K562 (cell line): Measurements from ENCODE around the gene TOX2. TPM values are rescaled to one million over a fixed set of nuclear protein-coding genes. Genes with fewer than 3 reads are reported as not detected.

Experiments
- ATAC-seq: fragments of 200-7000 bp; cut with Tn5 transposase; 3 replicates; pipeline ENCODE4 v1.9.1; 2020; ENCODE audit warnings: moderate library complexity
- BruUV-seq: library from RNA; stranded (reverse); fragments of 400-500 nt; replicated peaks from 2 replicates; lab custom pipeline; 2021; lab: Mats Ljungman, UMichigan
- CTCF ChIA-PET: fragments of 300-600 bp; formaldehyde crosslinking; extraction: SDS; loops from one replicate; lab custom pipeline; 2021; ENCODE audit warnings: low intra/inter-chr PET ratio; lab: Yijun Ruan, JAX
- POLR2A ChIA-PET: fragments of 300-600, 350-650 bp; sonication (Branson Sonifier 250); formaldehyde crosslinking; extraction: SDS; loops from one replicate; lab custom pipeline; 2021; ENCODE audit warnings: antibody characterized with exemption, inconsistent platforms; lab: Yijun Ruan, JAX
- DNase-seq, 4 experiments: peaks; one replicate each; pipeline versions ENCODE4 v3.0.0 to v3.0.0-alpha.2; 2011 to 2018; ENCODE audit warnings: low spot score in 3 of 4, mixed read lengths in 3 of 4; ENCODE audit errors: extremely low read depth in 1 of 4
- FAIRE-seq: peaks from 2 replicates; lab custom pipeline; 2011; peaks lifted over from hg19 to GRCh38; lab: Jason Lieb, UNC
- H2AFZ ChIP-seq: 2 replicates; pipeline ENCODE4 v1.6.0; 2011; ENCODE audit warnings: low read depth, low read length, control low read depth, inconsistent platforms
- H3K27ac ChIP-seq: fragments of 200-600 bp; 3 replicates; pipeline ENCODE4 v1.8.0; 2011; ENCODE audit warnings: low read depth, mild to moderate bottlenecking, control low read depth, inconsistent platforms, low read length, moderate library complexity, mixed read lengths; ENCODE audit errors: extremely low read depth
- H3K27me3 ChIP-seq, 2 experiments: fragments of 300-600 bp in 1 of 2; 2 replicates in 1 of 2; 3 replicates in 1 of 2; pipeline versions ENCODE4 v1.6.0 to v1.8.0; 2011; ENCODE audit warnings: inconsistent platforms in 2 of 2, low read length in 2 of 2, mild to moderate bottlenecking in 1 of 2, mixed read lengths in 1 of 2, moderate library complexity in 1 of 2; ENCODE audit not compliant: control insufficient read depth in 2 of 2, insufficient read depth in 2 of 2
- H3K36me3 ChIP-seq: fragments of 300-600 bp; 3 replicates; pipeline ENCODE4 v1.8.0; 2011; ENCODE audit warnings: mild to moderate bottlenecking, low read length, inconsistent platforms; ENCODE audit not compliant: control insufficient read depth, insufficient read depth
- H3K4me1 ChIP-seq, 2 experiments: fragments of 200-600 bp in 1 of 2; replicated peaks in 1 of 2; 2 replicates in 1 of 2; 3 replicates in 1 of 2; pipeline versions ENCODE4 v1.5.1 to v1.8.0; 2011; ENCODE audit warnings: inconsistent platforms in 2 of 2, low read length in 2 of 2, mild to moderate bottlenecking in 1 of 2, mixed read lengths in 1 of 2, moderate library complexity in 1 of 2; ENCODE audit not compliant: control insufficient read depth in 2 of 2, insufficient read depth in 2 of 2
- H3K4me2 ChIP-seq: 2 replicates; pipeline ENCODE4 v1.6.1; 2011; ENCODE audit warnings: low read length, control low read depth, inconsistent platforms, mixed read lengths; ENCODE audit not compliant: insufficient read depth
- H3K4me3 ChIP-seq: fragments of 200-600 bp; sonication (generic), shearing (Covaris generic); 2 replicates; pipeline ENCODE4 v1.5.1; 2016; ENCODE audit warnings: control low read depth, inconsistent platforms
- H3K79me2 ChIP-seq: fragments of 200-600 bp; 3 replicates; pipeline ENCODE4 v1.8.0; 2011; ENCODE audit warnings: low read length, inconsistent platforms; ENCODE audit not compliant: control insufficient read depth, insufficient read depth
- H3K9ac ChIP-seq, 2 experiments: 2 replicates each; pipeline versions ENCODE4 v1.6.0 to v1.6.1; 2011; ENCODE audit warnings: low read depth in 2 of 2, low read length in 2 of 2, control low read depth in 1 of 2, inconsistent platforms in 1 of 2, mild to moderate bottlenecking in 1 of 2, mixed read lengths in 1 of 2; ENCODE audit not compliant: insufficient read depth in 1 of 2
- H3K9me1 ChIP-seq: one replicate; pipeline ENCODE4 v1.6.0; 2011; ENCODE audit warnings: inconsistent platforms, mild to moderate bottlenecking, low read length, moderate library complexity; ENCODE audit not compliant: control insufficient read depth, insufficient read depth
- H3K9me3 ChIP-seq: replicated peaks from 2 replicates; pipeline ENCODE4 v1.5.1; 2011; ENCODE audit warnings: low read depth, low read length, inconsistent platforms; ENCODE audit not compliant: control insufficient read depth, insufficient read depth
- H4K20me1 ChIP-seq: replicated peaks from 2 replicates; pipeline ENCODE4 v1.6.1; 2011; ENCODE audit warnings: low read length, inconsistent platforms, mixed read lengths; ENCODE audit not compliant: control insufficient read depth, insufficient read depth
- NFYB ChIP-seq: IDR thresholded peaks from 2 replicates; pipeline ENCODE4 v1.6.1; 2011; ENCODE audit warnings: mild to moderate bottlenecking, moderate library complexity; ENCODE audit not compliant: insufficient read length; ENCODE audit errors: extremely low read depth
- ZNF24 ChIP-seq: fragments of 450-650 bp; IDR thresholded peaks from 2 replicates; pipeline ENCODE4 v1.6.1; 2016
- WGBS: fragments of 100-300 bp; shearing (Covaris generic); methylation state at CpG from one replicate; pipeline ENCODE4 v1.1.6; 2016; ENCODE audit warnings: low coverage, mixed read lengths; ENCODE audit not compliant: insufficient coverage; ENCODE audit errors: missing lambda C conversion rate; 5-methylcytosine and 5-hydroxymethylcytosine counted together
- in situ Hi-C: fragments of 300-500 bp; cut with MboI; formaldehyde crosslinking; loops from 4 replicates; pipeline ENCODE4 v1.15.0; 2018; ENCODE audit warnings: inconsistent platforms, mixed read lengths
- intact Hi-C: fragments of 100-400 bp; cut with micrococcal nuclease; formaldehyde crosslinking; loops from 2 replicates; pipeline ENCODE4 v1.14.2; 2022
- polyA plus RNA-seq, 8 experiments: library from polyadenylated mRNA; depleted of rRNA in 4 of 8; stranded (reverse) in 5 of 8; unstranded in 3 of 8; fragments of >200 nt; fragmentation: Nextera tagmentation in 2 of 8; fragmentation: Illumina TruSeq in 1 of 8; extraction: Ambion mirVana in 2 of 8; extraction: Trizol in 1 of 8; gene quantifications; 2 replicates each; pipeline versions ENCODE4 v1.2.1 to v1.2.3, GENCODE V29; 2011 to 2014; ENCODE audit warnings: inconsistent platforms in 1 of 8, missing spikeins in 1 of 8
- total RNA-seq, 7 experiments: library from RNA; depleted of rRNA in 6 of 7; stranded (reverse); fragments of >200 nt in 6 of 7; fragmentation: Illumina TruSeq in 2 of 7; extraction: Trizol in 2 of 7; gene quantifications; 2 replicates each; pipeline versions ENCODE4 v1.2.1 to v1.2.3, GENCODE V29; 2011 to 2021; ENCODE audit warnings: low replicate concordance in 1 of 7
- TF ChIP-seq, protein P1 (sequence below), 3 experiments: fragments of 200-800 bp in 1 of 3; sonication (Bioruptor generic) in 1 of 3; sonication (generic) in 1 of 3; formaldehyde crosslinking in 1 of 3; IDR thresholded peaks; 2 replicates each; pipeline versions ENCODE4 v1.6.1 to v1.8.0; 2016 to 2022; ENCODE audit warnings: mild to moderate bottlenecking in 2 of 3, missing compliant biosample characterization in 2 of 3, missing genetic modification characterization in 2 of 3, missing genetic modification reagents in 1 of 3

TOX2 gene
- total and polyA plus RNA-seq, 9 of the 15 experiments (the other 6 are each of a cell fraction or from before 2014, with no cell fraction given) = not detected

DNA sequence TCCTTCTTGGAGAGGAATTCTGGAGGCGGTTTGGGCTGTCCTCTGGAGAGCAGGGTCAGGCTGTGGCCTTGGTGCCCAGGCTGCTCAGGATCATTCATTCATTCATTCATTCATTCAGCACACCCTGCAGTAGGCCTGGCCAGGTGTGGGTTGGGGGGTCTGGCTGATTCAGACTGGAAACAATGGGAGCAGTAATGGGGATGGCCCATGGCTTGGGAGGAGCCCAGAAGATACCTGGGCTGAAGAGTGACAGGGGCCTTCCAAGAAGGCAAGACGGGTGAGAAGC, 31.5 kb downstream of the TOX2 start:
- Histone ChIP-seq H3K4me2 (no peak overlapping the region), H3K9ac (no peak overlapping the region), H3K9me1 (no peaks in the 10 kb centered on the region), H2AFZ (no peak overlapping the region), H3K27me3 (peaks cover 9 to 62% of the 10 kb centered on the region in 2 experiments; a peak in 3 of 5 replicates), H4K20me1 (peaks cover 11% of the 10 kb centered on the region; the same call in 1 of the 2 replicates), H3K9me3 (no peaks in the 10 kb centered on the region), H3K27ac (no peak overlapping the region), H3K4me3 (no peak overlapping the region), H3K36me3 (no peaks in the 10 kb centered on the region), H3K79me2 (no peaks in the 10 kb centered on the region), H3K4me1 (peaks cover 7 to 8% of the 10 kb centered on the region in 2 experiments; a peak in 4 of 5 replicates)
- CTCF ChIA-PET = no interaction called here
- TF ChIP-seq ZNF24 (peak; percentile 69; the same call in 1 of the 2 replicates), NFYB (no peak)
- TF ChIP-seq, protein P1, sequence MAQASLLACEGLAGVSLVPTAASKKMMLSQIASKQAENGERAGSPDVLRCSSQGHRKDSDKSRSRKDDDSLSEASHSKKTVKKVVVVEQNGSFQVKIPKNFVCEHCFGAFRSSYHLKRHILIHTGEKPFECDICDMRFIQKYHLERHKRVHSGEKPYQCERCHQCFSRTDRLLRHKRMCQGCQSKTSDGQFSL (CRISPR knock-in tag; IDR thresholded peaks at IDR 0.05) = no peak
- TF ChIP-seq, protein P1 (tag; IDR thresholded peaks at IDR 0.05) = no peak
- 8% methylated on average over 2 of the region's 2 CpGs for WGBS
- no TSS peak for BruUV-seq
- in situ Hi-C loops = no loop called here
- intact Hi-C loops = no loop called here
- no peak for DNase-seq
- FAIRE-seq = no peak
- no peak for ATAC-seq
- POLR2A ChIA-PET = interaction anchor here (0.6 to 0.7 kb wide), 2 partner anchors 35 to 62 kb away, joined by 3 to 4 read pairs; no protein-coding TSS in a partner anchor
